Activated CD4-positive, alpha-beta T cell treated with anti-CD3 and anti-CD28 coated beads for 48 hours (primary cell): ENCODE data around the gene CFAP43.
A peak's percentile ranks its signal among the peaks of the same experiment; 100 is the strongest.
"Not testable (repeated sequence)": the region's sequence is repeated elsewhere in the genome, so short reads cannot be mapped to it uniquely, and the experiment has no call there.

Experiments
- DNase-seq: peaks from one replicate; pipeline ENCODE4 v3.0.0-alpha.2; 2020

The CFAP43 gene

GRCh38 chr10:104257235-104257634 is 25.1 kb upstream of the CFAP43 start:
- DNase-seq, result no peak

- DNase-seq, result no peak
Measured at GRCh38 chr10:104256335-104256961, 24.3 kb upstream of the CFAP43 start.

- no peak for DNase-seq
Measured at GRCh38 chr10:104255311-104255981, 23.3 kb upstream of the CFAP43 start.

- peak; percentile 65 for DNase-seq
Measured at GRCh38 chr10:104254493-104255310, 22.5 kb upstream of the CFAP43 start, which contains the start of gene GSTO1. Gene GSTO1 (plus strand): TSS chr10:104254892. CDS start chr10:104254929, 37 bp downstream.

GRCh38 chr10:104253606-104254410 is 21.6 kb upstream of the CFAP43 start:
- DNase-seq, result no peak

GRCh38 chr10:104253106-104253505 is 20.9 kb upstream of the CFAP43 start:
- peak; percentile 35 for DNase-seq

- DNase-seq, result no peak
Measured at GRCh38 chr10:104252368-104252767, 20.2 kb upstream of the CFAP43 start.

- no peak for DNase-seq
Measured at GRCh38 chr10:104251443-104251842, 19.3 kb upstream of the CFAP43 start.

- DNase-seq, result no peak
Measured at GRCh38 chr10:104250371-104250770, 18.2 kb upstream of the CFAP43 start.

GRCh38 chr10:104248931-104249330 is 16.8 kb upstream of the CFAP43 start:
- DNase-seq, result not testable (repeated sequence)

- DNase-seq, result no peak
Measured at GRCh38 chr10:104247513-104248146, 15.5 kb upstream of the CFAP43 start.

- peak; percentile 14 for DNase-seq
Measured at GRCh38 chr10:104246976-104247375, 14.8 kb upstream of the CFAP43 start.

GRCh38 chr10:104245066-104245632 is 13.0 kb upstream of the CFAP43 start:
- DNase-seq, result no peak

- DNase-seq, result no peak
Measured at GRCh38 chr10:104243512-104243911, 11.3 kb upstream of the CFAP43 start.

GRCh38 chr10:104243009-104243408 is 10.8 kb upstream of the CFAP43 start:
- DNase-seq, result not testable (repeated sequence)

GRCh38 chr10:104242545-104242944 is 10.4 kb upstream of the CFAP43 start:
- no peak for DNase-seq

GRCh38 chr10:104240078-104240477 is 7.9 kb upstream of the CFAP43 start:
- no peak for DNase-seq

- no peak for DNase-seq
Measured at GRCh38 chr10:104235801-104236200, 3.6 kb upstream of the CFAP43 start.

GRCh38 chr10:104234934-104235333 is 2.8 kb upstream of the CFAP43 start:
- DNase-seq, result no peak

- no peak for DNase-seq
Measured at GRCh38 chr10:104233817-104234216, 1.7 kb upstream of the CFAP43 start.

GRCh38 chr10:104232613-104233102 is 494 bp upstream of the CFAP43 start:
- no peak for DNase-seq

GRCh38 chr10:104230490-104230889 is 1.7 kb downstream of the CFAP43 start:
- DNase-seq, result no peak
